Measurements from ENCODE around the gene VPS25. TPM values are rescaled to one million over a fixed set of nuclear protein-coding genes. Genes with fewer than 3 reads are reported as not detected.

VPS25 gene
- total RNA-seq, 2 donors from 2014 or later = 86.9 to 105 TPM

GRCh38 chr17:42750739-42751344 is 22.4 kb upstream of the VPS25 start:
- Histone ChIP-seq H3K36me3 (no peaks in the 10 kb centered on the region), H3K9me3 (no peaks in the 10 kb centered on the region), H3K4me1 (no peaks in the 10 kb centered on the region), H3K27me3 (no peaks in the 10 kb centered on the region), H3K9ac (ENCODE audit: low read depth in 2 of 2, low read length in 2 of 2) (no peak overlapping the region), H3K4me3 (no peak overlapping the region), H3K27ac (no peak overlapping the region)
- TF ChIP-seq CTCF (IDR thresholded peaks at IDR 0.05) = no peak
- DNase-seq = no peak
- intact Hi-C loops (cut with DNase I) = no loop called here

GRCh38 chr17:42751628-42752027 is 21.6 kb upstream of the VPS25 start:
- no peaks in the 10 kb centered on the region for H3K9me3 ChIP-seq
- DNase-seq = no peak
- H3K36me3 ChIP-seq = no peaks in the 10 kb centered on the region
- intact Hi-C loops (cut with DNase I) = no loop called here
- no peak for TF ChIP-seq CTCF (IDR thresholded peaks at IDR 0.05)
- H3K27me3 ChIP-seq = no peaks in the 10 kb centered on the region
- no peak overlapping the region for H3K4me3 ChIP-seq
- no peaks in the 10 kb centered on the region for H3K4me1 ChIP-seq
- H3K27ac ChIP-seq = no peak overlapping the region
- peak overlapping the region in 1 of 2 donors; percentile 2 for H3K9ac ChIP-seq (ENCODE audit: low read depth in 2 of 2, low read length in 2 of 2)

- intact Hi-C loops (cut with DNase I) = no loop called here
- H3K27me3 ChIP-seq = no peaks in the 10 kb centered on the region
- H3K4me1 ChIP-seq = no peaks in the 10 kb centered on the region
- H3K9me3 ChIP-seq = no peaks in the 10 kb centered on the region
- no peak for DNase-seq
- no peak overlapping the region for H3K9ac ChIP-seq (ENCODE audit: low read depth in 2 of 2, low read length in 2 of 2)
- TF ChIP-seq CTCF (IDR thresholded peaks at IDR 0.05) = no peak
- no peaks in the 10 kb centered on the region for H3K36me3 ChIP-seq
- no peak overlapping the region for H3K27ac ChIP-seq
- H3K4me3 ChIP-seq = no peak overlapping the region
Observed at GRCh38 chr17:42754782-42755181, 18.5 kb upstream of the VPS25 start.

DNA sequence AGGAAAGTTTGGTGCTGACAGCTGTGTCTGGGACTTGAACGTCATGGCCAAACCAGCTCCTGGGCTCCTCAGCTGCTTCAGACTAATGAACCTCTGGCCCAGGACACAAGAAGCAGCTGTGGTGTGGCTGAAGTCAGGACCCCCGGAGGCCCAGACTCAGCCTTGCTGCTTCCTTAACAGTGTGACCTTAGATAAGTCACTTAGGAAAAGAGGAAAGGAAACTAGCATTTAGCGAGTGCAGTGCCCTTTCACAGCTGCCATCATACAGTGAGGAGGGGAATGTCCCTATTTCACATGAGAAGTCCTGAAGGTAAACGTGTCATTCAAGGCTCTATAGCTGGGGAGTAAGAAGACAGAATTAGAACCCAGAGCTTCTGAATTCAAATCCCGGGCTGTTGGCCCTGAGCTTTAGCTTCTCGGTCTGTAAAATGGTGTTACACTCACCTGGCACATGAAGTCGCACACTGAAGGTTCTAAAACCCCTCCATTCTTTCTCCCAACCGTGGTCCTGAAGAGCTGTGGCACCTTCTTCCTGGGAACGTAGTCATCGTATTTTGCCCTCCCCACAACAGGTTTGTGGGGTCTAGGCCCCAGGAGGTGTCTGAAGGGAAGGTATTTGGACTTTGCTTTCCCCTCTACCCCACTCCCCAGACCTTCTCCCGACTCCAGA is 13.1 kb upstream of the VPS25 start:
- H3K27ac ChIP-seq = no peak overlapping the region
- H3K4me1 ChIP-seq = no peaks in the 10 kb centered on the region
- no peak for DNase-seq
- H3K36me3 ChIP-seq = no peaks in the 10 kb centered on the region
- peaks cover 18% of the 10 kb centered on the region for H3K27me3 ChIP-seq
- no peaks in the 10 kb centered on the region for H3K9me3 ChIP-seq
- no peak overlapping the region for H3K4me3 ChIP-seq
- intact Hi-C loops (cut with DNase I) = loop anchor here (5.0 kb wide), 1 partner anchor 38 kb away; no protein-coding TSS in a partner anchor
- H3K9ac ChIP-seq (ENCODE audit: low read depth in 2 of 2, low read length in 2 of 2) = peak overlapping the region in 1 of 2 donors; percentile 66
- no peak for TF ChIP-seq CTCF (IDR thresholded peaks at IDR 0.05)

DNA sequence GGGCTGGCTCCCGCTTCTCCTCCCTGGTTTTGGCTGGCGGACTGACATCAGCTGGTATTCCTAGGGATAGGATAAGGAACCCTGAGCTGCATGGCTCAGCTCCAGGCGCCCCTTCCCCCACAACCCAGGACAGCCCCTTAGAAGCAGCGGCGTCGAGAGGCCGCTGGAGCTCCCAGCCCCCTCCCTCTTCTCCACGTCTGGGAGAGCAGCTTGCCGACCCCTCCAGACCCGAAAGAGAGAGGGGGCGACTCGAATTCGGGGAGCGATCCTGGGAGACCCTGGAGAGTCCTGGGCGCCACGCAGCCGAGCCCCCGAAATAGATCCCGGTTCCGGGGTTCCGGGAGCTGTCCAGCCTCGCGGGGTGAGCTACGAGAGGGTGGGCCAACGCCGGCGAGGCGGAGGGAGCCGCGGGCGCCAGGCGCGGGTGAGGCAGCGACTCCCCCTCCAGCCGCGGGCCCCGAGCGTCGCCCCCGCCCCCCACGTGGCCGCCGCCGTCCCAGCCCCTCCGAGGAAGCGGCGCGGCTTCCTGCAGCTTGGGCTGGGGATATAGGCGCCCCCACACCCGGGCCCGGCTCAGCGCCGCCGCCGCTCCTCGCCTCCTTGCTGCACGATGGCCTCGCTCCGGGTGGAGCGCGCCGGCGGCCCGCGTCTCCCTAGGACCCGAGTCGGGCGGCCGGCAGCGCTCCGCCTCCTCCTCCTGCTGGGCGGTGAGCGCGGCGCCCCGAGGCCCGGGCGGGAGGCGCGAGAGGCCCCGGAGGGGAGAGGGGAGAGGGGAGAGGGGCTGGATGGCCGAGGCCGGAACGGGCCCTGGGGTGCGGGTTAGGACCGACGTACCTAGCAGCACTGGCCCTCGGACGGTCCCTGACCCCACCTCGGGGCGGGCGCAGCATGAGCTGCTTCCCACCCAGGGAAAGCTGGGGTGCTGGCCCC is 12.3 kb upstream of the VPS25 start, which contains the start of gene RAMP2:
TSS of gene RAMP2 (plus strand) at position 576 of the 930 bp plus-strand sequence. CDS start at position 611, 35 bp downstream.
- Histone ChIP-seq H3K36me3 (no peaks in the 10 kb centered on the region), H3K4me1 (no peaks in the 10 kb centered on the region), H3K9ac (ENCODE audit: low read depth in 2 of 2, low read length in 2 of 2) (peak within 1 kb of the TSS; percentile 46 to 66), H3K9me3 (no peaks in the 10 kb centered on the region), H3K27ac (no peak within 1 kb of the TSS), H3K27me3 (peaks cover 18% of the 10 kb centered on the region), H3K4me3 (peak within 1 kb of the TSS; percentile 43)
- no peak for TF ChIP-seq CTCF (IDR thresholded peaks at IDR 0.05)
- intact Hi-C loops (cut with DNase I) = loop anchor here (5.0 kb wide), 1 partner anchor 39 kb away; no protein-coding TSS in a partner anchor
- no peak for DNase-seq
